GM04503 (cell line): ENCODE results near the gene STX12.
"Not testable (repeated sequence)": the region's sequence is repeated elsewhere in the genome, so short reads cannot be mapped to it uniquely, and the experiment has no call there.

Experiments used
- DNase-seq: peaks from one replicate; pipeline ENCODE4 v3.0.0-alpha.2; 2012; ENCODE audit warnings: low read depth

Gene STX12

DNA sequence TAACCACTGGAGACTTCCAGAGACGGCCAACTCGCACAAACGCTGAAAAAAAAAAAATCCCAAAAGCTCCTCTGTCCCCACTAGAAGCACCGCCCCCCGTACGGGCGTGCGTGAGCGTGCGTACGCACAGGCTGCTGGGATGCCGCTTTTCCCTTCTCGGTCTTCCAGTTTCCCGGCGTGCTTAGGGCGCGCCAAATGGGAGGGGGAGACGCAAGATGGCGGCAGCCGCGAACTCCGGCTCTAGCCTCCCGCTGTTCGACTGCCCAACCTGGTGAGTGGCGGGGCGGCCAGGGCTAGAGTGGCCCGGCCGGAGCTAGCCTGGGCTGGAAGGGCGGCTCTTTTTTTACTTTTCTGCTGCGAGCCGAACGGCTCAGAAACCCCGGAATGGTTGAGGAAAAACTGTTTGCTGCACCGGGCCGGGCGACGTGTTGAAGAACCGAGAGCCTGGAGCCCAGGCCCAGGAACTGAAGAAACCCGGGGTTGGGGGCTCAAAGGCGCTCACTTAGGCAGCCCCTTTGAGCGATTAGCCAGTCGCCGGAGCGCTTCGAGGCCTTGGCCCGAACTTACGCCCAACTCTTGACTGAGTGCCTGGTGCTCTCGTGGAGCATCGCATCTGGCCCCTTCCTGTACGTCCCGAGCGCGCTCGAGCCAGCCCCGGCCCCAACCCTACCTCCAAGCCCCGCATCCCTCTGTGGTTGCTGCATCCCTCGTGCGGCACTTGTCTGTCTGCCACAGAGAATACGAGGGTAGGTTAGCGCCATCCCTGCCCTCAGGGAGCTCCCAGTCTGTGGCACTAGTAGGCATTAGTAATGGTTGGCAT lies 57.8 kb downstream of the STX12 start, which contains the start of gene PPP1R8:
PPP1R8 (plus strand) TSS at position 162 of the 820 bp plus-strand sequence; CDS start at position 216, 54 bp downstream.
- DNase-seq, result peak; percentile 80

DNA sequence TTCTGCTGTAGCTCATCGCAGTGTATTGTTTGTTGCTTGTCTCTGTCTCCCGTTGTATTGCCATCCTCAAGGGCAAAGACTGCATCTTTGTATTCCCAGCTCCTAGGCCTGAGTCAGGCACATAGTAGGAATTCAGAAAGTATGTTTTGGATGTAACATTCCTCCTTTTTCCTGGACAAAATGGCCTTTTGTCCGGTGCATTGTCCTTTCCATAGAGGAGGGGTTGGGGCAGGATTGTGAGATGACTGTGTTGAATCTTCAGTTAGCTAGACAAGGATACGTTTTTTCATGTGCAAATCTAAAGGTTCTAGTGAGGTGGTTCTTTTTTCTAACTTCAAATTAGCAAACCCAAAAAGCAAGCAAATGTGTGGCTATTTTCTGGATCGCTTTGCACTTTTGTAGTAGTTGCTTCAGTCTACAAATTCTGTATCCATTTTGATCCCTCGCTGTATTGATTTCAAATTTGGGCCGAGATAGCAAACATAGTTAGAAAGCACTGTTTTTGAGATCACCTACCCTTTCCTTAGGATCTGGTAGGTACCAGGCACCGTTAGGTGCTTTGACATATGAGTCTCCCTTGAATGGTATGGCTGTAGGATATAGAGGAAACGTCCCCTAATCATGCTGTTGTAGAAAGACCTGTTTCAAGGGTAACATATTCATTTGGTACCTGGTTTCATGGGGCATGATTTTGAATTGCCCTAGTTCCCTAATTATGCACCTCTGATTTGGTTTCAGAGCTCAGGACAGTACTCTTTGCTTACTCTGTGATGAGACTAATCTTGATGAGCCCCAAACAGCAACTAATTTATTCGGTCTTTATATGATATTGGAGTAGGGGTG lies 58.8 kb downstream of the STX12 start:
- DNase-seq, result no peak

GRCh38 chr1:27832762-27833161 lies 59.7 kb downstream of the STX12 start:
- peak; percentile 35 for DNase-seq

DNA sequence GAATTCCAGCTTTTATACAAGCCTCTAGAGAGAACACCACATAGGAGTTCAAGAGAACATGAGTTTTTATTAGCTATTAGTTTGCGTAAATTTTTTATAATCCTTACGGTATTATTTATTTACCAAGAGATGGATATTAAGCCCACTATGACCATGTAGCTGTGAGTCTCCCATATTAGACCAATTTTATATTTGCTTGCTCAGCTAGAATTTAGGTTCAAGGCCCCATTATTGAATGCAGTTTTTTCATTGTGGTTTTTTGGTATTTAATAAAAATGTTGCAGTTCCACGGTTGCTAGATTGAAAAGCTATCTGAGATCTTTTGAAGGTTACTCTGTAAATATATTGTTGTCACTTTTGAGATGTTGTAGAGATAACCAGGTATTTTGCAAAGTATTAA lies 60.5 kb downstream of the STX12 start:
- DNase-seq, result no peak

DNA sequence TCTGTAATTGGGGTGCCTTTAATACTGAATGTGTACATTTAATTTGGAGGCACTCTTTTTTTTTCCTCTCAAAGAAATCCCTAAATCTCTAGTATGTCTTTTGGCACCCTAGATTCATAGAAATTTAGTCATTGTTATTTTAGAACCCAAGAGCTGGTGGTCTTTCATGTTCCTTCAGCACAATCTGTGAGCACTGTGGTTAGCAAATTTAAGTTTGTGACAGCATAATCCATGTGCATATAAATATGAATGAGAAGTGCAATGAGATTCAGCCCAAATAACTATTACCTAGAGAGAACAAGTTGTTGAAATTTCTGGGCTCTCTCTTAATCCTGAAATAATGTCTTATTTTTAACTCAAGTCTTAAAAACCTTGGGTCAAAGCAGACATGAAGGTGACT lies 62.0 kb downstream of the STX12 start:
- no peak for DNase-seq

DNA sequence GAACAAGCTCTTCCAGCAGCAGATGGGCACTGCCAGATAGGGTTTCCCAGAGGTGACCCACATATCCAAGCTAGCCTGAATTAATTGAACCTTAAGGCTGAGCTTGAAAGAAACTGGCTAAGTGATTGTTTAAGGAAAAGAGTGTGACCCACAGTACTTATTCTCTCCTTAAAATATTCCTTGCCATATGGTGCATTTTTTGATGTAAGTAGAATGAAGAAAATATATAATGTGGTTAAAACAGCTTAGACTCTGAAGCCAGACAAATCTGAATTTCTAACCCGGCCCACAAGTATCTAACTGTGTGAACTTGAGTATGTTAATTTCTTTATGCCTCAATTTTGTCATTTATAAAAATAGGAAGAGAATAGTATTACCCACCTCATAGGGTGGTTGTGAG lies 62.5 kb downstream of the STX12 start:
- no peak for DNase-seq

DNA sequence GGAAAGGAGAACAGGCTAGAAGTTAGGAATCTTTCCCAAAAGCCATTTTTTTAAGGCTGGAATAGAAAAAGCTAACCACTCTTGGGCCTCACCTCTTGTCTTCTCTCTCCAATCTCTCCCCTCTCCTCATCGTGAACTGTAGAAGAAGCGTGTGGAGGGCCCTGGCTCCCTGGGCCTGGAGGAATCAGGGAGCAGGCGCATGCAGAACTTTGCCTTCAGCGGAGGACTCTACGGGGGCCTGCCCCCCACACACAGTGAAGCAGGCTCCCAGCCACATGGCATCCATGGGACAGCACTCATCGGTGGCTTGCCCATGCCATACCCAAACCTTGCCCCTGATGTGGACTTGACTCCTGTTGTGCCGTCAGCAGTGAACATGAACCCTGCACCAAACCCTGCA lies 76.9 kb downstream of the STX12 start:
- DNase-seq, result no peak

GRCh38 chr1:27855085-27855484 lies 82.1 kb downstream of the STX12 start:
- DNase-seq, result no peak

DNA sequence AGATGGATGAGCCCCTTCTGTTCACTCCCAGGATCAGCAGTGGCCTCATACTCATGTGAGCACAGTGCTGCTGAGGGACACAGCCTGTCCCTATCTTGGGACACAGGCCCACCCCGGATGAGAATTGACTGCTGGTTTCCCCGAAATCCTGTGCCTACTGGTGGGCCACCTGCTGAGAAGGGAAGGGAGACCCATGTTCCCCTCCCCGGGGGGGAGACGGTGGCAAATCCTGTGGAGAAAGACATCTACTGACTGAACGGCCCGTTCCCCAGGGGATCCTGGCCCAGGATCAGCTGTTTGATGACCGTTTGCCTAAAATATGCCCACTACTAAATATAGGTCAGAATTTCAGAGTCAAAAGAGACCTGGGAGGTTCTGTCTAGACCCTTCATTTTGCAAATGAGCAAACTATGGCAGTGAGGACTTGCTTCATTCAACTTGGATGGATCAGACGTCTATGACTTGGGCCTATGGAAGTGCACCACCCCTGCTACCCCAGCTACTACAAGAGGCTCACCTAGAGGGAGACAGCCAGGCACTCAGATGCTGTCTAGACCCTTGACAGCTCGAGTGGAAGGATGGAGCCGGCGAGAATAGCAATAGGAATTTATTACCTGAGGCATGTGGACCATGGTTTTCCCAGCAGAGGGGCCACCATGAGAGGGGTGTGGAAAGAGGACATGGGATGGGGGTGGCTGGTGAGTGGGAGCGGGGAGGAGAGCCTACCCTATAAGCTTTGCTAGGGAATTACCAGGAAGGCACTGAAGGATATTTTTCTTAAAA lies 83.7 kb downstream of the STX12 start:
- DNase-seq, result no peak

DNA sequence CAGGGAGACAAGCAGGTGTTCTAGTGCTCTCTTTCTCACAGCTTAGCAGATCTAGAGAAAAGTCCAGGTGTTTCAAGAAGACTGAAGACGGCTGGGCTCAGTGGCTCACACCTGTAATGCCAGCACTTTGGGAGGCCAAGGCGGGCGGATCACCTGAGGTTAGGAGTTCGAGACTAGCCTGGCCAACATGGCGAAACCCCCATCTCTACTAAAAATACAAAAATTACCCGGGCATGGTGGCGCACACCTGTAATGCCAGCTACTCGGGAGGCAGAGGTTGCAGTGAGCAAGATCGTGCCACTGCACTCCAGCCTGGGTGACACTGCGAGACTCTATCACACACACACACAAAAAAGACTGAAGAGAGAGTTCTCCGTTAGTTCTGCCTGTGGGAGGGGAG lies 84.5 kb downstream of the STX12 start:
- DNase-seq, result not testable (repeated sequence)

DNA sequence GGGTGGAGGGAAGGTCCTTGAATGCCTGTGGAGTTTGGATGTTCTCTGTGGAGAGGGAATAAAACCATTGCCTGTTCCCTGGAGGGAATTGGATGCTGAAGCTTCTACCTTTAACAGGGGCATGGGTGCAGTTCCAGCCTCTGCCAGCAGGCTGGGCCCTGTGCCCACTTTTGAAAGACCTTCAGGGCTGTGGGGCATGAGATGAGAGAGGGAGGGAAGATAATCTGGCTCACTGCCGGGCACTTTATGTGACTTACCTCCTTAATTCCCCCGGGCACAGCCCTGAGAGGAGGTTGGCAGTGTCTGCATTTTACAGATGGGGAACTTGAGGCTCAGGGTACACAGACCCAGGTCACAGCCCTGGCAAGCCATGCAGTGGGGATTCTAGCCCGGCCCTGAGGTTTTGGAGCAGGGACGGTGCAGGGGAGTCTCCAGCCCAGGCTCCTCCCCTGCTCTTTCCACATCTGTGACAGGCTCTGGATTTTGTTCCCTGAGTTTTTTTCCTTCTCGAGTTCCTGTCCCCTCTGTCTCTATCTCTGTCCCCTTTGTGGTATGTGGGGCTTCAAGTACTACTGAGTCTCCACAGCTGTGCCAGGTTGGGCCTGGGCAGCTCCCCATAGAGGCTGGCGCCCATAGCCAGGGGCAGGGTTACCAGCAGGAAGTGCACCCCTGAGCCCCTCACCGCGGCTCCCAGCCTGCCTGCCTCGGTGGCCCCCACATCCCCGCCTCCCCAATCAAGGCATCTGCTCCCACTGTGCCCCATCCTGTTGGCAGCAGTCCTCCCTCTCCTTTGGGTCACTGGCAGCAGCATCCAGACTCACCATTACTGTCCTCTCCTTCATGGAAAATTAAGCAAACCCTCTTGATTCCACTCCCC lies 85.3 kb downstream of the STX12 start:
- peak; percentile 44 for DNase-seq

DNA sequence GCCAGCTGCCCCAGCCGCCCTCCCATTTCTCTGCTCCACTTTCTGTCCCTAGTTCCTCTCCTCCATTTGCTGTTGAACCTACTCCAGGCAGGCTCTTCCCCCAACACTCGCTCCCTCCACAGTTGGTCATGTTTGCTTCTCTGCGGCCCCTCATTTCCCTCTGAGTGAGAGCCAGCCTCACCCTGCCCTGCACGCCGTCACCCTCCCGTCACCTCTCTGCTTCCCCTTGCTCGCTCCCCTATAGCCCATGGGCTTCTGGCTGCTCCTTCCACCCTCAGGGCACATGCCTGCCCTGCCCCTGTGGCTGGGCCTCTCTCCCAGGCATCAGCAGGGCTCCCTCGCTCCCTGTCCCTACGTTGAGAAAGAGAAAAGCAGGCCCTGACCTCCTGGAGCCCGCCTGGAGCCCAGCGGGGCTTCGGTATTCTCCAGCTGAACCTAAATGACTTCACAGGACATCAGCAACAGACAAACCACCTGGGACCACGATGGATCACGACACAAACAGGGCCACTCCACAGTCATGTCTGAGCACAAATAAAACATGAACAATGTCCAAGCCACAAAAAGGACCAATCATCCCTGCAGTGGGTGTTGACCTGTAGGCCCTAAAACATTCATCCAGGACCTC lies 86.0 kb downstream of the STX12 start:
- DNase-seq, result no peak

- DNase-seq, result no peak
Measured at GRCh38 chr1:27861436-27861835, 88.4 kb downstream of the STX12 start.

- no peak for DNase-seq
Measured at GRCh38 chr1:27862004-27862403, 89.0 kb downstream of the STX12 start.

GRCh38 chr1:27862671-27863537 lies 89.9 kb downstream of the STX12 start:
- DNase-seq, result peak; percentile 99

DNA sequence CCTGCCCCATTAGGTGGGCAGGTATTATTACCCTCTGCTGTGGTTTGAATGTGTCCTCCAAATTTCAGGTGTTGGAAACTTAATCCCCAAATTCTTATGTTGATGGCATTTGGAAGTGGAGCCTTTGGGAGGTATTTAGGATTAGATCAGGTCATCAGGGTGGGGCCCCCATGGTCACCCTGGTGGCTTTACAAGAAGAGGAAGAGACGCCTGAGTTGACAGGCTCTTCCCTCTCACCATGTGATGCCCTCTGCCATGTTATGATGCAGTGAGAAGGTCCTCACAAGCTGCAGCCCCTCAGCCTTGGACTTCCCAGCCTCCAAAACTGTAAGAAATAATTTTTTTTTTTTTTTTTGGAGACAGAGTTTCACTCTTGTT lies 90.5 kb downstream of the STX12 start:
- no peak for DNase-seq

GRCh38 chr1:27864264-27864895 lies 91.4 kb downstream of the STX12 start:
- DNase-seq, result no peak

DNA sequence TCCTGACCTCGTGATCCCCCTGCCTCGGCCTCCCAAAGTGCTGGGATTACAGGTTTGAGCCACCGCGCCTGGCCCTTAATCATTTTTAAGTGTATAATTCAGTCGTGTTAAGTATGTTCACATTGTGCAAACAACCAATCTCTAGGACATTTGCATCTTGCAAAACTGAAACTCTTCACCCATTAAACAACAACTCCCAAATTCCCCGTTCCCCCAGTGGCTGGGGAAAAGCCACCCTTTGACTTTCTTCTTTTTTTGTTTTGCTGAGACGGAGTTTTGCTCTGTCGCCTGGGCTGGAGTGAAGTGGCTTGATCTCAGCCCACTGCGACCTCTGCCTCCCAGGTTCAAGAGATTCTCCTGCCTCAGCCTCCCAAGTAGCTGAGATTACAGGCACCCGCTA lies 92.8 kb downstream of the STX12 start:
- no peak for DNase-seq

GRCh38 chr1:27868556-27868931 lies 95.5 kb downstream of the STX12 start:
- DNase-seq, result no peak
